GM18867 (cell line): ENCODE measurements around the gene UBE2N.
"Not testable (repeated sequence)": the region's sequence is repeated elsewhere in the genome, so short reads cannot be mapped to it uniquely, and the experiment has no call there.

Experiments
- ATAC-seq: cut with Tn5 transposase; IDR thresholded peaks from one replicate; pipeline ENCODE4 v1.9.1; 2021; ENCODE audit warnings: mild to moderate bottlenecking, moderate library complexity; ENCODE audit not compliant: unreplicated experiment

UBE2N gene

DNA sequence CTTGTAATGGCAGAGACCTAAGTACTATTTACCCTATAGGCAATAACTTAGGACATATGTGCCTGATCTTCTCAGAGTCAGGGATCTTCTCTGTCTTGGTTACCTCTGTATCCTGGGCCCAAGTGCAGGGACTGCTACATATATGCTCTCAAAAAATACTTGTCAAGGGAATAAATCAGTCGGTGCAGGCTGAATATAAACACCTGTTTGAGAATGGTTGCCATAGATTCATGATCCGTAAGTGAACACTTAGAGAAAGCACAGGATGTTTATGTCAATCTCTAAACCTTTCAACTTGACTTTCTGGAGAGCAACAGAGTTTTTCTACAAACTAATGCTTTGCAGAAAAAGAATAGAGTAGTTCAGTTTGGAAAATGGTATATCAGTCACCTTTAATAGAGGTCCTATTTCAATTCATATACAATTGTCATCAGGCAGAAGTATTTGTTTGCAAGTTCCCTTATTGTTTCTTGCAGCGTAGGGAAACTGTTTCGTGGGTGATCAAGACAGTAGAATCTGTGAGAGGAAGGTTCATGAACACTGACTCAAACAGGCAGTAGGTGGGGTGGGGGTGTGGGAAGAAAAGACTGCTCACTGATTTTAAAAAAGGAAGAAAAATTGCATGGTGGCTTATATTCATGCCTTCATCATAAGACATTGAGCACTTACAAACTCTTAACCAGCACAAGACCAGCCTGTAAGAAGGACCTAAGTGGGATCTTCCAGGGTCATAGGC, 6.0 kb upstream of the UBE2N start:
- no peak for ATAC-seq

DNA sequence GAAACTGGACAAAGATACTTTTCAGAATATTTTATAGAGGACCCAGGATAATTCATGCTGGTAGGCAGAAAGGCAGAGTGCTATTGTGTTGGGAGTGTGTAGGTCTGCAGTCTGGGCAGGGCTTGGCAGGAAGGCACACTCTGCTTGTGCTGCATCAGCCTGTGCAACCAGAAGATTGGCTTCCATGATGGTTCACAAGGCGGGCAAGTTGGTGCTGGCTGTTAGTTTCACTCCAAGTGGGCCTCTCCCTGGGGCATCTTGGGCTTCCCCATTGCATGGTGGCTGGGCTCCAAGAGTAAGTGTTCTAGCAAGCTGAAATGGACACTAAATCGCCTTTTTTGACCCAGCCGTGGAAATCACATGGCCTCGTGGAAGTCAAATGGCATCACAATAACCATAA, 1.8 kb upstream of the UBE2N start:
- ATAC-seq: no peak

DNA sequence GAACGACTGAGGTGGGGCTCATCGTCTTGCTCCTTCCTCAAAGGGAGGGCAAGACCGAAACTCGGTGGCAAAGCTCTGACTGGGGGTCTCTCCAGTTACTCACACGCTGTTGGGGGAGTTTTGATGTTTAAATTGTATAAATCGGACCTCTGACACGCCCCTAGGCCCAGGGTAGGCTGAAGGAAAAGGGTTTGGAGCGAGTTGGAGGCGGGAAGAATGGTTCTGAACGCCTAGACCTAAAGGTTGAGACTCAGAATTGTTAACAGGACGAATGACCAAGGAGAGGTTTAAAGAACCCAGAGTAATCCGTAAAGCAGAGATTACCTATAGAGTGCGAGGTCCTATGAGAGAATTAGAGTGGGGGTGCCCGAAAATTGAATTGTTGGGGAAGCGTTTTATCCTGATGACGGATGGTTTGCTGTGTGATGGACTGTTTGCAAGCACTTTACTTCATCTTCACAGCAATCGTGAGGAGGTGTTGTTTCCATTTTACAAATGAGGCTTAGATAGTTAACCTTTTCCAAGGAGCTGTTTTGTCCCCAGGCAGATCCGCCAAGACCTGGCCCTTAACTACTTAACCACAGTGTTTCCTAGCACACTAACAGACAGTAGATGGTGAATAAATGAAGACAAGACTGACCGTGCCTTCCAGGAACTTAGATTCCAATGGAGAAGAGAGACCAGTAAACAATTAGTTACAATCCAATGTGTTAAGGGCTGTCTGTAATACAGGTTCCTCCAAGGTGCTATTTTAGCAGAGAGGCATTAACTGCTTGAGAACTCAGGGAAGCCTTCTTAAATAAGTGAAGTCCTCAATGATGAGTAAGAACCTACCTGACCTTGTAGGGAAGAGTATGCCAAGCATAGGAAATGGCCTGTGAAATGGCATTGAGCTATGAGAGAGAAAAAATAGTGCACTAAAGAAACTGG, 929 bp upstream of the UBE2N start:
- ATAC-seq: no peak

DNA sequence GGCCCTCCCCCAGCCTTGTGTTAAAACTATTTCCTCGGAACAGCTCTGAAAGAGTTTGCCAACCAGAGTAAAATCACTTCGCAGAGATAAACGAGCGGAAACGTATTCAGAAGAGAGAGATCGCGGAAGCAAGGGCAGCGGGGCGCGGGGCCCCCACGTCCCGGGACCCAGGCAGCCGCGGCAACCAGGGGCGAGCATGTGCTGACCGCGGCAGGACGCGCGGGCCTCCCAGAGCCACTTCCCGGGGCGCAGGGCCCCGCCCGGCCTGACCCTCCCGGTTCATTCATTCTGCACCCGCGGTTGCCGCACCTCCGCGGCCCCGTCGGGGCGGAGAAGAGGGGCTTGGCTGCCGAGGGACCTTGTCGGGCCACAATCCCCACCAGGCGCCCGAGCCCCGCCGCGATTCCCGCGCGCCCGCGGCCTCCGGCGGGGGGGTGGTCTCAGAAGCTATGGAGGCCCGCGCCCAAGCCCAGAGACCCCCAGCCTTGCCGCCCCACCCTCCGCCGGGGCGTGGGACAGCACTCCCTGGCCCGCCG, 598 bp downstream of the UBE2N start:
- peak; percentile 2 for ATAC-seq

DNA sequence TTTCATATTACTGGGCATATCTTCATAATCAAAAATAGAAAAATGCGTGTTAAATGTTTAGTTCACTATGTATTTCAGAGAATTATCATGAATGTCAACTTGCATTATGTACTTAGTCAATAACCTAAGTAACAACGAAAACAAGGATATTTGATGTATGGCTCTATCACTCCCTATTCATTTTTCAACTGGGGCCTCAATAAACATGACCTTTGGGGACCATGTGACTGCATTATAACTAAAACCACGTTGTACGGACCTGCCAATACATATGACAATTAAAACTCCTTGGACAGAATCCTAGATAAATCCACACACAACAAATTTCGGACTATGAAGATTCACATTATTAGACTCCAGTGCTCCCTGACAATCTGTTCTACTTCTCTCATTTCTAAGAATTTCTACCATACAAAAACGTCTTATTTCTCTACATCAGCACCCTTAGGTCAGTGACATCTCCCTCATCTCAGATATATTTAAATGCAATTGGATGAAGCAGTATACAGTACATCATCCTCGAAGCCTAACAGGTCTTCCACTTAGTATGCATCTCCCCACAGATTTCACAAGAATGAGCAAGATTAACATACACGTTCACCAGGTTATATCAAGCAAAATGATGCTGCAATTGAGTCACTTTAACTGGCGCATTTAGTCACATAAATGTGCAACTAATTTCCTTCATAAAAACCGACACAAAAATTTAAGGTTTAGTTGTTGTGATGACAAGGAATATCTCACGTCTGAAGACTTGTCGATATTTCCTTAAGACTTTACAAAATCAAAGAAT, 1.5 kb downstream of the UBE2N start:
- ATAC-seq: no peak

DNA sequence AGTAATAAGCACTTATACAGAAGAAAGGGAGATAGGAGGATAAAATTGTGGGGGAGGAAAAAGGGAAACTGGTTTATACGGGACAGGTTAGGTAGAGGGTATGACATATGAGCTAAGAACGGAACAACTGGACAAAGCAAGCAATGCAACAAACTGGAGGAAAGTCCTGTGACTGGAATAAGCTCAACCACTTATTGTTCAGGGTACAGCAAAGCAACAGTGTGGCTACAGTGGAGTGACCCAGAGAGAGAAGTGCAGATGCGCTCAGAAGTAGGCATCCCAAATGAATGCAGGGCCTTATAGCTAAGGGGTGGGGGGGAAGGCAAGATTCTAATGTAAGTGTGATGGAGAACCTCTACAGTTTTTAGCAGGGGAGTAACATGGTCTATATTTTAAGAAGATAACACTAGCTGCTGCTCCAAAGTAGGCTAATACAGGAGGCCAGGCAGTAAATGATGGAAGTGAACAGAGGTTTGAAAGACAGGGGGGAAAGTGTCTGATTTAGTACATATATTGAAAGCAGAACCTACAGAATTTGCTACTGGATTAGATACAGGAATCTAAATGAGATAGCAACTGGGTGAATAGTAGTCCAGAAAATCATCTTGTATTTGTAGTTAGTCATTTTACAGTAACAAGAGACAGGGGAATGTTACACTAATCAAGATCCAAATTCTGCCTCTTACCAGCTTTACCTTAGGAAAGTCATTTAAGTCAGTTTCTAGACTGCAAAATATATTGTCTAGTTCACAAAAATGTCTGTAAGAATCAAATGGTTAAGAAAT, 3.3 kb downstream of the UBE2N start:
- ATAC-seq: no peak

DNA sequence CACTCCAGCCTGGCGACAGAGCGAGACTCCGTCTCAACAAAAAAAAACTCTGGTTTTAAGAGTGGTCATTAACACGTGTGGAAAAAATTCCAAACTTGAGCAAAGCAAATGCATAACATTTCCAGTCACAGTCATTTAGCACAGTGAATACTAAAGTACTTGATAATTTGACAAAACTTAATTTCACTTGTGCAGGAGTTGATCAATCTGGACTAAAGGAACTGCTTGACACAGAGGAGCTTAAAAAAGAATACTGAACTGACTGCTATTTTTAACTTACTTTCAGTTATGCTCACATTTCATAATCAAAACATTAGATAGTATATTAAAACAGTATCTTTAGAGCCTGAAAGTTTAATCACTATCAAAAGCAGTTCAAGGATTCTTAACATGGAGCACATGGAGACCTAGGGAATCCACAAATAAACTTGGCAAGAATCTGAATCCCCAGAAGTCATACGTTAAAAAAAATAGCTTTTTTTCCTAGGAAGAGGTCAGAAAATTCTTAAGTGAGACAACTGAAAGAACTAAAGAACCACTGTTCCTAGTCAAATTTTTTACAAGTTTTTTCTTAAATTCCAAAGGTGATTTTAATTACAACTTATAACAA, 7.4 kb downstream of the UBE2N start:
- ATAC-seq: no peak

DNA sequence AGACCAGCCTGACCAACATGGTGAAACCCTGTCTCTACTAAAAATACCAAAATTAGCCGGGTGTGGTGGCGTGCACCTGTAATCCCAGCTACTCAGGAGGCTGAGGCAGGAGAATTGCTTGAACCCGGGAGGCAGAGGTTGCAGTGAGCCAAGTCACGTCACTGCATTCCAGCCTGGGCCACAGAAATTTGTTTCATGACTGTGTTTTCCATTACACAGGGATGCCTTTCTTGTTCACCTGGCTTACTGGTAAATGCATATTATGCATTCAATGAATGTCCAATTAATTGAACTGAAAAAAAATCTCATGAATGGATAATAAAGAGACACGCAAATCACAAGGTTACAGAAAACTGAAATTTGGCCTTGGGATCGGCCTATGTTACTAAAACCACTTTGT, 9.7 kb downstream of the UBE2N start:
- ATAC-seq: not testable (repeated sequence)

DNA sequence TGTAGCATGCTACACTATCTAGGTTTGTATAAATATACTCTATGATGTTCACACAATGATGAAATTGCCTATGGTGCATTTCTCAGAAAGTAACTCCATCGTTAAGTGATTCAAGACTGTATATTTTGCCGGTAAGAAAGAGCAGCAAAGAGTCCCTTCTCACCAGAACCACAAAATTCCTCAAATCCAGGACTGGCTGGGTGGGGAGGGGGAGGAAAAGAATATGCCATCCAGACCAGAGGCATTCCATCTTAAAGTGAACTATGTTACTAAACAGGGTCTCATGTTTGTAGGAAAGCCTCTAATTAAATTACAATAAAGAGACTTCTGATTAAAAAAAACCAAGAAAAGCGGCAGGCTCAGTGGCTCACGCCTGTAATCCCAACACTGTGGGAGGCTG, 11.5 kb downstream of the UBE2N start:
- no peak for ATAC-seq

DNA sequence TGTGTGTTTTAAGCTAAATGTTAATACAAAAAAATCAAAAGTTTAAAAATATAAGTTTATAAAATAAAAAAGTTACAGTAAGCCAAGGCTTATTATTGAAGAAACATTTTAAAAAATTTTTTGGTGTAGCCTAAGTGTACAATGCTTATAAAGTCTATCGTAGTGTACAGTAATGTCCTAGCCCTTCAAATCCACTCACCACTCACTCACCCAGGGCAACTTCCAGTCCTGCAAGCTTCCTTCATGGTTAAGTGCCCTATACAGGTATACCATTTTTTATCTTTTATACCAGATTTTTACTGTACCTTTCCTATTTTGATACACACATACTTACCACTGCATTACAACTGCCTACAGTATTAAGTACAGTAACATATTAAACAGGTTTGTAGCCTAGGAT, 11.9 kb downstream of the UBE2N start:
- no peak for ATAC-seq

DNA sequence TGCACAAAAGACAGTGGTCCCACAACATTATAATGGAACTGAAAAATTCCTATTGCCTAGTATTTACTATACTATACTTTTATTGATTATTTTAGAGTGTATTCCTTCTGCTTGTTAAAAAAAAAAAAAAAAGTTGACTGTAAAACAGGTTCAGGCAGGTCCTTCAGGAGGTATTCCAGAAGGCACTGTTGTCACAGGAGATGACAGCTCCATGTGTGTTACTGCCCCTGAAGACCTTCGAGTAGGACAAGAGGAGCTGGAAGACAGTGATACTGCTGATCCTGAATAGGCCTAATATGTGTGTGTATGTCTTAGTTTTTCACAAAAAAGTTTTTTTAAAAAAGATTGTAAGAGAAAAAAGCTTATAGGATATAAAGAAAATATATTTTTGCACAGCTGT, 12.3 kb downstream of the UBE2N start:
- ATAC-seq: no peak

DNA sequence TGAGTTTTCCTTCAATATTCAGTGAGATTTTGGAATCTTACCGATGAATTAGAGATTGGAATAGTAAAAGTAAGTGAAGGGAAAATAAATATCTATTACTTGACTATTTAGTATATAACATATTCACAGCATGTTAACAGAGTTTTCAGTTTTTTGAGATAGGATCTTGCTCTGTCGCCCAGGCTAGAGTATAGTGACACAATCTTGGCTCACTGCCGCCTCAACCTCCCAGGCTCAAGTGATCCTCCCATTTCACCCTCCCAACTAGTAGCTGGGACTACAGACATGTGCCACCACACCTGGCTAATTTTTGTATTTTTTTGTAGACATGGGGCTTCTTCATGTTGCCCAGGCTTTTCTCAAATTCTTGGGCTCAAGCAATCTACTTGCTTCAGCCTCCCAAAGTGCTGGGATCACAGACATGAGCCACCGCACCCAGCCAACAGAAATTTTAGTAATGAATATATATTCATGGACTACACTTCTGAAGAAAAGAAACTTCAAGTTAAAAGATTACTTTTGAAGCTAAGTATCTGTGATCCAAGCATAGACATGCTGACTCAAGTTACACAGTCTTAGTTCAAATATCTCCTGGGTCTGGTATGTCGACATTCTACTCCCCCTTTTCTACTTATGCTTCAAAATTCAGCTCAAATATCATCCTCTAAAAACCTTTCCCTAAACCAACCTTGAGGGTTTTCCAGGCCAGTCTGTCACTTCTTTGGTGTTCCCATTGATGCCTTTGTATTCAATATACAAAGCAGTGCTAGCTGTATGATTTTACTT, 13.8 kb downstream of the UBE2N start:
- ATAC-seq: no peak

DNA sequence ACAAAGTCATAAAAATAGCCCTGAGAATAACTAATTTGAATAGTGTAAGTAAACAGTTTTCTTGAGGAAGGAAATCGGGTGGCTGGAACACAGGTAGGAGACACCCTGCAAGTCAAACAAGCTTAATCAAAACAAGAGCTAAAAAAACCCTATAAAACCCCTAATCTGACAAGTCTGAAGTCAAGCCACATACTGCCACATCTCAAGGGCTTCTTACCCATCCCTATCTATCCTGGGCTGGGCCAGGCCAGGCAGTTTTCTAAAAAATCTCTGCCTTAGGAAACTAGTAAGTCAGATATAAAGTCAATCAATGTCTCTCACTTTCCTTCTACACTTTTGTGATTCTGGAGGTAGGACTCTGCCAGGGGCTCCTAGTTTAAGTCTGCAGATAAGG, 15.3 kb downstream of the UBE2N start:
- ATAC-seq: peak; percentile 33

DNA sequence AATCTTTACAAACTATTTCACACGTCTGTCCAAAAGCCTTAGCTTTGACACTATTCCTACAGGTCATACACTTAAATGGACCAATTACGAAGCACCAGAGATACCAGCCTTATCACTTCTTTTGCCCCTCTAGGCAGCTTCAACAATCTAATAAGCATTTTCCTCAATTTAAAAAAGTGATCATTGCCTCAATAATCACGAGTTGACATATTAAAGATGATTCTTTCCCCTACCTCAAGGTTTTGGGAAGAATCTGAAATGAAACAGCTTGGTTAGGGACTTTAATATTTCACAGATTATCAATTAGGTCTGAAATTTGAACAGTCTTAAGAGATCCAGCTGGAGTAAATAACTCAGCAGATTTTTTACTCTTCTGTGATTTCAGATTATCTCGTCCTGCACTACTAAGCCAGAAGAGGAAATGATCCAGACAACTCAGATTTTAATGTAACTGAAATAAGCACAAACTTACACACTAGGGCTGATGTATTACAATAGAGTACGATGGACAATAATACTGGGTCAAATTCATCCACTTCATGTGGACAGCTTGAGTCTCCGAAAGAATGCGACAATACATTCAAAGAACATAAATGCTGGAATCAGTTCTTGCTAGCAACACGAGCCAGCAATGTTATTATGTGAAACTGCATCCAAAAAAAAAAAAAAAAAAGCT, 15.9 kb downstream of the UBE2N start:
- ATAC-seq: no peak

DNA sequence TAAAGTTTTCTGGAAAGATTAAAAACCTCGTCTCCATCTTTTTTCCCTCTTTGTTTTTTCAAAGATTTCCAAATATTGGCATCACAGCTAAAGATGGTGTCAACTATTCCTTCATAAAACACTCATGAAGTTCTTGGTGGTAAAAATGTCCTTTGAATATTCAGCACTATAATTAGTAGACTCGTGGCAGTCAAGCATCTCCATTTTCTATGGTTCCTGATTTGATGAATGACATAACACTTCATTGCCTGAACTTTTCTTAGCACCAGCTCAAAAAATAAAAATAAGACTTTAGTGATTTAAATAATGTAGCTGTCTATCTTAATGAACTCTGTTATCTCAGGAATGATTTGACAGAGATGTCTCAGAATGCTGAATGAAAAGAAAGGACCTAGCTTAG, 19.7 kb downstream of the UBE2N start:
- ATAC-seq: no peak

DNA sequence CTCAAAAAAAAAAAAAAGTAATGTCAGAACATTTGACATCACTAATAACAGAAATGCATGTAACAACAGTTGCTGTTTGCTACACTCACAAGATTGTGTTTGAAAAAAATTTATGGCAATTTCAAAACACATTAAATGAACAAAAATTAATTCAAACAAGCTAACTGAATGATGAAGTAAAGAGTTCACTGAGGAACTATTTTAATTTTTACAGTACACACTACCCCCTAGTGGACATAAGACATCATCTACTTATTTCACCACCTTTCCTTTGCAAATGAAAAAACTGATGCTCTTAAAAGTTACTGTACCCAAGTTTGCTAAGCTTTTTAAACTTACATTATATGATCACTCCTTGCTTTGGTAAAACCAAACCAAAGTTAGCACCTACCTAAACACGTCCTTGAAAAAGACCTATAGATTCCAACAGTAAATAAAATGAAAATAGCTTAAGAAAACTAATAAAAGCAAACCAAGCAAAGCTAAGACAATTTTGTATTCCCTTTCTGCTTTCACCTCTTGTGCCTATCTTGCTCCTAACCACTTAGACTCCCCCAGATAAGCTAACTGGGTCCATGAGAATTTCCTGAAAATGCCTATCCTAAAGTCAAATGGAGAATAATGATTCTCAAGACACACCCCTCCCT, 22.2 kb downstream of the UBE2N start:
- ATAC-seq: peak; percentile 45

DNA sequence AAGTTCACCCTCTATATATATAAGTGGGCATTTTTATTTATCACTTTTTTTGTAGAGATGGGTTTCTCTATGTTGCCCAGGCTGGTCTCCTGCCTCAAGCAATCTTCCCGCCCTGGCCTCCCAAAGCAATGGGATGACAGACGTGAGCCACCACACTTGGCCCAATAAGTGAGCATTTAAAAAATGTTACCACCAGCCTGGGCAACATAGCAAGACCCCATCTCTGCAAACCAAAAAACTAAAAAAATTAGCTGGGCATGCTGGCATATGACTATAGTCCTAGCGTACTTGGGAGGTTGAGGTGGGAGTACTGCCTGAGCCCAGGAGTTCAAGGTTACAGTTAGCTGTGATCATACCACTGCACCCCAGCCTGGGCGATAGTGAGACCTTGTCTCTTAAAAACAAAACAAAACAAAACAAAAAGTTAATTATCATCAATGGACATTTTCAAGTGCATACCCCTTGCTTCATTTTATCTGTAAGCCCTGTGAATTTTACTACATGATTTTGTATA, 23.7 kb downstream of the UBE2N start:
- ATAC-seq: no peak
